ENCODE measurements around the gene UBAP2. TPM values are rescaled to one million over a fixed set of nuclear protein-coding genes. Genes with fewer than 3 reads are reported as not detected.
A peak's percentile ranks its signal among the peaks of the same experiment; 100 is the strongest.
"Not testable (repeated sequence)": the region's sequence is repeated elsewhere in the genome, so short reads cannot be mapped to it uniquely, and the experiment has no call there.

Gene UBAP2
- total RNA-seq, 1 donor from 2014 or later = 73.3 TPM

DNA sequence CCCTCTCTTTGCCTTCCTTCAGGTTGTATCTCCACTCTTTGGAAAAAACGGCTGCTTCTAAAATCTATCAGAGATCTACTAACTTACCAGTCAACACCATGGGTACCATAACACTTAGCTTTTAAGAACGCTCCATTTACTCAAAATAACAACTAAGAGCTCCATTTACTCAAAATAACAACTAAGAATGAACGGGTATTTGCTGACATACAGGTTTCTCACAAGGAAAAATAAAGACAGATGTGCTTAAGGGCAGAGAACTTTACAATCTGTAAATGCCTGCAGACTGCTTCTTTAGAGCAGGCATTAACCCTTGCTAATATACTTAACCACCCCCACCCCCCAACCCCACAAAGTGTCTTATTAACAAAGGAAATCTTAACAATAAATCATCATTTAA, 2.8 kb downstream of the UBAP2 start:
- FAIRE-seq = no peak
- peaks cover 15% of the 10 kb centered on the region for H3K4me1 Mint-ChIP-seq (ENCODE audit: low read depth, unreplicated experiment)
- no peak for DNase-seq (ENCODE audit: low read depth)
- H3K27ac ChIP-seq (ENCODE audit: low read depth, low read length) = no peak overlapping the region
- H3K9ac ChIP-seq (ENCODE audit: low read length) = no peak overlapping the region
- peaks cover 58% of the 10 kb centered on the region for H4K20me1 ChIP-seq (ENCODE audit: insufficient read depth, low read length)
- H3K27ac Mint-ChIP-seq (ENCODE audit: unreplicated experiment) = no peak overlapping the region
- H2AFZ ChIP-seq (ENCODE audit: low read depth, low read length) = no peak overlapping the region
- H3K9me3 ChIP-seq (ENCODE audit: insufficient read depth, low read depth, low read length) = no peaks in the 10 kb centered on the region
- H3K27me3 ChIP-seq (ENCODE audit: insufficient read depth, low read length) = no peaks in the 10 kb centered on the region
- H3K4me3 ChIP-seq (ENCODE audit: insufficient read depth, low read depth, low read length) = no peak overlapping the region
- TF ChIP-seq, protein P1, sequence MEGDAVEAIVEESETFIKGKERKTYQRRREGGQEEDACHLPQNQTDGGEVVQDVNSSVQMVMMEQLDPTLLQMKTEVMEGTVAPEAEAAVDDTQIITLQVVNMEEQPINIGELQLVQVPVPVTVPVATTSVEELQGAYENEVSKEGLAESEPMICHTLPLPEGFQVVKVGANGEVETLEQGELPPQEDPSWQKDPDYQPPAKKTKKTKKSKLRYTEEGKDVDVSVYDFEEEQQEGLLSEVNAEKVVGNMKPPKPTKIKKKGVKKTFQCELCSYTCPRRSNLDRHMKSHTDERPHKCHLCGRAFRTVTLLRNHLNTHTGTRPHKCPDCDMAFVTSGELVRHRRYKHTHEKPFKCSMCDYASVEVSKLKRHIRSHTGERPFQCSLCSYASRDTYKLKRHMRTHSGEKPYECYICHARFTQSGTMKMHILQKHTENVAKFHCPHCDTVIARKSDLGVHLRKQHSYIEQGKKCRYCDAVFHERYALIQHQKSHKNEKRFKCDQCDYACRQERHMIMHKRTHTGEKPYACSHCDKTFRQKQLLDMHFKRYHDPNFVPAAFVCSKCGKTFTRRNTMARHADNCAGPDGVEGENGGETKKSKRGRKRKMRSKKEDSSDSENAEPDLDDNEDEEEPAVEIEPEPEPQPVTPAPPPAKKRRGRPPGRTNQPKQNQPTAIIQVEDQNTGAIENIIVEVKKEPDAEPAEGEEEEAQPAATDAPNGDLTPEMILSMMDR (IDR thresholded peaks at IDR 0.05; ENCODE audit: insufficient read depth, low read depth, low read length) = no peak
- TF ChIP-seq EZH2 (IDR thresholded peaks at IDR 0.05; ENCODE audit: insufficient read depth, low read length) = no peak
- H3K27me3 Mint-ChIP-seq (ENCODE audit: low read depth, unreplicated experiment) = no peaks in the 10 kb centered on the region
- H3K36me3 ChIP-seq (ENCODE audit: insufficient read depth, low read length) = no peaks in the 10 kb centered on the region
- H3K4me3 Mint-ChIP-seq (ENCODE audit: unreplicated experiment) = peak overlapping the region; percentile 98
- H3K4me1 ChIP-seq (ENCODE audit: insufficient read depth, low read length) = peaks cover 12% of the 10 kb centered on the region
- H3K4me2 ChIP-seq (ENCODE audit: low read length) = peak overlapping the region; percentile 41
- no peaks in the 10 kb centered on the region for H3K9me3 Mint-ChIP-seq (ENCODE audit: unreplicated experiment)
- H3K36me3 Mint-ChIP-seq (ENCODE audit: low read depth, unreplicated experiment) = no peaks in the 10 kb centered on the region
- peaks cover 76% of the 10 kb centered on the region for H3K79me2 ChIP-seq (ENCODE audit: insufficient read depth, low read length)

DNA sequence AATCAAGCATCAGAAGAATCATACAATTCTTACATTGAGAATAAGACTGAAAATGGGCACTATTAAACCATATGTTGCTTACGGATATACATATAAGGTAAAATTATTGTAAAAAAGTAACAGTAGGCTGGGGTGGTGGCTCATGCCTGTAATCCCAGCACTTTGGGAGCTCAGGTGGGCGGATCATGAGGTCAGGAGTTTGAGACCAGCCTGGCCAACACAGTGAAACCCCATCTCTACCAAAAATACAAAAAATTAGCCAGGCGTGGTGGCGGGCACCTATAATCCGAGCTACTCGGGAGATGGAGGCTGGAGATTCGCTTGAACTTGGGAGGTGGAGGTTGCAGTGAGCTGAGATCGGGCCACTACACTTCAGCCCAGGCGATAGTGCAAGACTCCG, 6.6 kb downstream of the UBAP2 start:
- not testable (repeated sequence) for H3K27me3 Mint-ChIP-seq (ENCODE audit: low read depth, unreplicated experiment); H3K4me2 ChIP-seq (ENCODE audit: low read length); FAIRE-seq; H3K27me3 ChIP-seq (ENCODE audit: insufficient read depth, low read length); H3K9me3 Mint-ChIP-seq (ENCODE audit: unreplicated experiment); DNase-seq (ENCODE audit: low read depth); H3K4me3 ChIP-seq (ENCODE audit: insufficient read depth, low read depth, low read length); H3K27ac ChIP-seq (ENCODE audit: low read depth, low read length); H3K27ac Mint-ChIP-seq (ENCODE audit: unreplicated experiment); H3K9me3 ChIP-seq (ENCODE audit: insufficient read depth, low read depth, low read length); H3K36me3 ChIP-seq (ENCODE audit: insufficient read depth, low read length); H3K4me1 Mint-ChIP-seq (ENCODE audit: low read depth, unreplicated experiment); H3K4me1 ChIP-seq (ENCODE audit: insufficient read depth, low read length); H3K9ac ChIP-seq (ENCODE audit: low read length); H3K4me3 Mint-ChIP-seq (ENCODE audit: unreplicated experiment); H3K36me3 Mint-ChIP-seq (ENCODE audit: low read depth, unreplicated experiment); H2AFZ ChIP-seq (ENCODE audit: low read depth, low read length)
- Histone ChIP-seq H4K20me1 (ENCODE audit: insufficient read depth, low read length) (peaks cover 72% of the 10 kb centered on the region), H3K79me2 (ENCODE audit: insufficient read depth, low read length) (peaks cover 84% of the 10 kb centered on the region)

DNA sequence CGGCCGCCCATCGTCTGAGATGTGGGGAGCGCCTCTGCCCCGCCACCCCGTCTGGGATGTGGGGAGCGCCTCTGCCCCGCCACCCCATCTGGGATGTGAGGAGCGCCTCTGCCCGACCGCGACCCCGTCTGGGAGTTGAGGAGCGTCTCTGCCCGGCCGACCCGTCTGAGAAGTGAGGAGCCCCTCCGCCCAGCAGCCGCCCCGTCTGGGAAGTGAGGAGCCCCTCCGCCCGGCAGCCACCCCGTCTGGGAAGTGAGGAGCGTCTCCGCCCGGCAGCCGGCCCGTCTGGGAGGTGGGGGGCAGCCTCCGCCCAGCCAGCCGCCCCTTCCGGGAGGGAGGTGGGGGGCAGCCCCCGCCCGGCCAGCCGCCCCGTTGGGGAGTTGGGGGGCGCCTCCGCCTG, 9.8 kb downstream of the UBAP2 start:
- H3K4me1 ChIP-seq (ENCODE audit: insufficient read depth, low read length); H3K9me3 ChIP-seq (ENCODE audit: insufficient read depth, low read depth, low read length); H3K27ac Mint-ChIP-seq (ENCODE audit: unreplicated experiment); H3K4me3 Mint-ChIP-seq (ENCODE audit: unreplicated experiment); H3K27me3 Mint-ChIP-seq (ENCODE audit: low read depth, unreplicated experiment); DNase-seq (ENCODE audit: low read depth); H3K36me3 Mint-ChIP-seq (ENCODE audit: low read depth, unreplicated experiment); H2AFZ ChIP-seq (ENCODE audit: low read depth, low read length); H3K9ac ChIP-seq (ENCODE audit: low read length); H3K4me2 ChIP-seq (ENCODE audit: low read length); H3K27me3 ChIP-seq (ENCODE audit: insufficient read depth, low read length); FAIRE-seq; H3K27ac ChIP-seq (ENCODE audit: low read depth, low read length); H3K9me3 Mint-ChIP-seq (ENCODE audit: unreplicated experiment); H3K4me1 Mint-ChIP-seq (ENCODE audit: low read depth, unreplicated experiment); H3K36me3 ChIP-seq (ENCODE audit: insufficient read depth, low read length); H3K4me3 ChIP-seq (ENCODE audit: insufficient read depth, low read depth, low read length): not testable (repeated sequence)
- Histone ChIP-seq H3K79me2 (ENCODE audit: insufficient read depth, low read length) (peaks cover 82% of the 10 kb centered on the region), H4K20me1 (ENCODE audit: insufficient read depth, low read length) (peaks cover 71% of the 10 kb centered on the region)

DNA sequence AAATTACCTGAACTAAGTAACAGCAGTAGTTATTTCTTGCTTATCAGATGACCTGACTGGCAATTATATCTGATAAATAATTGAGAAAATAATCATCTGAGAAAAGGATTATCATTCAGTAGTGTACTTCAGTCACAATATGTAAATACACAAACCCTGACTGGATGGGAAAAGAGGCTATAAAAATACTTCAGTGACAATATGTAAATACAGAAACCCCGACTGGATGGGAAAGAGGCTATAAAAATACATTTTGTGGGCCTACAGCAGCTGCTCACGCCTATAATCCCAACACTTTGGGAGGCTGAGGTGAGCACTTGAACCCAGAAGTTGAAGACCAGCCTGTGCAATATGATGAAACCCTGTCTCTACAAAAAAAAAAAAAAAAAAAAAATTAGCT, 11.1 kb downstream of the UBAP2 start:
- H3K9me3 ChIP-seq (ENCODE audit: insufficient read depth, low read depth, low read length) = no peaks in the 10 kb centered on the region
- H2AFZ ChIP-seq (ENCODE audit: low read depth, low read length) = no peak overlapping the region
- H3K4me3 ChIP-seq (ENCODE audit: insufficient read depth, low read depth, low read length) = no peak overlapping the region
- H3K4me3 Mint-ChIP-seq (ENCODE audit: unreplicated experiment) = no peak overlapping the region
- H3K4me2 ChIP-seq (ENCODE audit: low read length) = no peak overlapping the region
- TF ChIP-seq, protein P1 (IDR thresholded peaks at IDR 0.05; ENCODE audit: insufficient read depth, low read depth, low read length) = no peak
- TF ChIP-seq EZH2 (IDR thresholded peaks at IDR 0.05; ENCODE audit: insufficient read depth, low read length) = no peak
- FAIRE-seq (no peak), DNase-seq (ENCODE audit: low read depth) (no peak)
- peaks cover 3% of the 10 kb centered on the region for H3K4me1 Mint-ChIP-seq (ENCODE audit: low read depth, unreplicated experiment)
- H3K27me3 Mint-ChIP-seq (ENCODE audit: low read depth, unreplicated experiment) = no peaks in the 10 kb centered on the region
- H3K36me3 Mint-ChIP-seq (ENCODE audit: low read depth, unreplicated experiment) = peaks cover 6% of the 10 kb centered on the region
- peaks cover 81% of the 10 kb centered on the region for H3K79me2 ChIP-seq (ENCODE audit: insufficient read depth, low read length)
- no peak overlapping the region for H3K27ac Mint-ChIP-seq (ENCODE audit: unreplicated experiment)
- H3K36me3 ChIP-seq (ENCODE audit: insufficient read depth, low read length) = peaks cover 2% of the 10 kb centered on the region
- no peak overlapping the region for H3K27ac ChIP-seq (ENCODE audit: low read depth, low read length)
- H3K9me3 Mint-ChIP-seq (ENCODE audit: unreplicated experiment) = no peaks in the 10 kb centered on the region
- H3K4me1 ChIP-seq (ENCODE audit: insufficient read depth, low read length) = no peaks in the 10 kb centered on the region
- no peak overlapping the region for H3K9ac ChIP-seq (ENCODE audit: low read length)
- H4K20me1 ChIP-seq (ENCODE audit: insufficient read depth, low read length) = peaks cover 69% of the 10 kb centered on the region
- H3K27me3 ChIP-seq (ENCODE audit: insufficient read depth, low read length) = no peaks in the 10 kb centered on the region

All from astrocyte (in vitro differentiated cells and primary cell).